Measurements from ENCODE around the gene SARDH. TPM values are rescaled to one million over a fixed set of nuclear protein-coding genes. Genes with fewer than 3 reads are reported as not detected.

SARDH gene
- total and polyA plus RNA-seq, 2 of the 8 experiments (the other 6 are each of a cell fraction or from before 2014, with no cell fraction given): 6.4 to 7.4 TPM

DNA sequence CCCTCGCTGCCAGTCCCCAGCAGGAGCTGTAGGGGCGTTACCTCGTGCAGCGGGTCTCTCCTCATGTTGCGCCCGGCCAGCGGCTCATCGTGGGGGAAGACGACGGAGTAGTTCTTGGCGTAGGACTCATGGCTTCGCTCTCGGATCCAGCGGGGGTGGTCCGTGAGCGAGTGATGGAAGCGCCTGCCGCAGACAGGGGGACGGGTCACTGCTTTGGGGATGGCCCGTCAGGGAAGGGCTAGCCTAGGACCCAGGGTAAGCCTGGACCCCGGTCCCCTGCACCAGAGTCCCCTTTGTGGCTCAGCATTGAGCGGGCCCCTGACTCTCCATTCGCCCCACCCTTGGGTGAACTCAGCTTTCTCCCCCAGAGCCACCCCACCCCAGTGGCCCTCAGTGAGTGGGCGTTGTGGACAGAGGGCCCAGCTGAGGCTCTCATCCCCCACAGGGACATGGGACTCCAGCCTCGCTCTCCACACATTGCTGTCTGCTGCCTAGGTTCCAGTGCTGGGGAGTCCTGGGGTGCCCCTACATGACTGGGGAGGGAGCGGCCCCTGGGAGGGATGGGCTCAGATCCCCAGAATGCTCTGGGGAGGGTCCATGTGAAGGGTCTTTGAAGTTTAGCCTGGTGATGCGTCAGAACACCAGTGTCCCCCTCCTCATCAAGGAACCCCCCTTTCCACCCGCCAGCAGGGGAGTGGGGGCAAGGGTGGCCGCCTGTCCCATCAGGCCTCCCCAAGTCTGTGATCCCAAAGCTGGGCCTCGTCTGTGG lies 29.7 kb downstream of the SARDH start (continued):
- TF ChIP-seq SUZ12 (IDR thresholded peaks at IDR 0.05; ENCODE audit: low read length): no peak
- TF ChIP-seq, protein P1, sequence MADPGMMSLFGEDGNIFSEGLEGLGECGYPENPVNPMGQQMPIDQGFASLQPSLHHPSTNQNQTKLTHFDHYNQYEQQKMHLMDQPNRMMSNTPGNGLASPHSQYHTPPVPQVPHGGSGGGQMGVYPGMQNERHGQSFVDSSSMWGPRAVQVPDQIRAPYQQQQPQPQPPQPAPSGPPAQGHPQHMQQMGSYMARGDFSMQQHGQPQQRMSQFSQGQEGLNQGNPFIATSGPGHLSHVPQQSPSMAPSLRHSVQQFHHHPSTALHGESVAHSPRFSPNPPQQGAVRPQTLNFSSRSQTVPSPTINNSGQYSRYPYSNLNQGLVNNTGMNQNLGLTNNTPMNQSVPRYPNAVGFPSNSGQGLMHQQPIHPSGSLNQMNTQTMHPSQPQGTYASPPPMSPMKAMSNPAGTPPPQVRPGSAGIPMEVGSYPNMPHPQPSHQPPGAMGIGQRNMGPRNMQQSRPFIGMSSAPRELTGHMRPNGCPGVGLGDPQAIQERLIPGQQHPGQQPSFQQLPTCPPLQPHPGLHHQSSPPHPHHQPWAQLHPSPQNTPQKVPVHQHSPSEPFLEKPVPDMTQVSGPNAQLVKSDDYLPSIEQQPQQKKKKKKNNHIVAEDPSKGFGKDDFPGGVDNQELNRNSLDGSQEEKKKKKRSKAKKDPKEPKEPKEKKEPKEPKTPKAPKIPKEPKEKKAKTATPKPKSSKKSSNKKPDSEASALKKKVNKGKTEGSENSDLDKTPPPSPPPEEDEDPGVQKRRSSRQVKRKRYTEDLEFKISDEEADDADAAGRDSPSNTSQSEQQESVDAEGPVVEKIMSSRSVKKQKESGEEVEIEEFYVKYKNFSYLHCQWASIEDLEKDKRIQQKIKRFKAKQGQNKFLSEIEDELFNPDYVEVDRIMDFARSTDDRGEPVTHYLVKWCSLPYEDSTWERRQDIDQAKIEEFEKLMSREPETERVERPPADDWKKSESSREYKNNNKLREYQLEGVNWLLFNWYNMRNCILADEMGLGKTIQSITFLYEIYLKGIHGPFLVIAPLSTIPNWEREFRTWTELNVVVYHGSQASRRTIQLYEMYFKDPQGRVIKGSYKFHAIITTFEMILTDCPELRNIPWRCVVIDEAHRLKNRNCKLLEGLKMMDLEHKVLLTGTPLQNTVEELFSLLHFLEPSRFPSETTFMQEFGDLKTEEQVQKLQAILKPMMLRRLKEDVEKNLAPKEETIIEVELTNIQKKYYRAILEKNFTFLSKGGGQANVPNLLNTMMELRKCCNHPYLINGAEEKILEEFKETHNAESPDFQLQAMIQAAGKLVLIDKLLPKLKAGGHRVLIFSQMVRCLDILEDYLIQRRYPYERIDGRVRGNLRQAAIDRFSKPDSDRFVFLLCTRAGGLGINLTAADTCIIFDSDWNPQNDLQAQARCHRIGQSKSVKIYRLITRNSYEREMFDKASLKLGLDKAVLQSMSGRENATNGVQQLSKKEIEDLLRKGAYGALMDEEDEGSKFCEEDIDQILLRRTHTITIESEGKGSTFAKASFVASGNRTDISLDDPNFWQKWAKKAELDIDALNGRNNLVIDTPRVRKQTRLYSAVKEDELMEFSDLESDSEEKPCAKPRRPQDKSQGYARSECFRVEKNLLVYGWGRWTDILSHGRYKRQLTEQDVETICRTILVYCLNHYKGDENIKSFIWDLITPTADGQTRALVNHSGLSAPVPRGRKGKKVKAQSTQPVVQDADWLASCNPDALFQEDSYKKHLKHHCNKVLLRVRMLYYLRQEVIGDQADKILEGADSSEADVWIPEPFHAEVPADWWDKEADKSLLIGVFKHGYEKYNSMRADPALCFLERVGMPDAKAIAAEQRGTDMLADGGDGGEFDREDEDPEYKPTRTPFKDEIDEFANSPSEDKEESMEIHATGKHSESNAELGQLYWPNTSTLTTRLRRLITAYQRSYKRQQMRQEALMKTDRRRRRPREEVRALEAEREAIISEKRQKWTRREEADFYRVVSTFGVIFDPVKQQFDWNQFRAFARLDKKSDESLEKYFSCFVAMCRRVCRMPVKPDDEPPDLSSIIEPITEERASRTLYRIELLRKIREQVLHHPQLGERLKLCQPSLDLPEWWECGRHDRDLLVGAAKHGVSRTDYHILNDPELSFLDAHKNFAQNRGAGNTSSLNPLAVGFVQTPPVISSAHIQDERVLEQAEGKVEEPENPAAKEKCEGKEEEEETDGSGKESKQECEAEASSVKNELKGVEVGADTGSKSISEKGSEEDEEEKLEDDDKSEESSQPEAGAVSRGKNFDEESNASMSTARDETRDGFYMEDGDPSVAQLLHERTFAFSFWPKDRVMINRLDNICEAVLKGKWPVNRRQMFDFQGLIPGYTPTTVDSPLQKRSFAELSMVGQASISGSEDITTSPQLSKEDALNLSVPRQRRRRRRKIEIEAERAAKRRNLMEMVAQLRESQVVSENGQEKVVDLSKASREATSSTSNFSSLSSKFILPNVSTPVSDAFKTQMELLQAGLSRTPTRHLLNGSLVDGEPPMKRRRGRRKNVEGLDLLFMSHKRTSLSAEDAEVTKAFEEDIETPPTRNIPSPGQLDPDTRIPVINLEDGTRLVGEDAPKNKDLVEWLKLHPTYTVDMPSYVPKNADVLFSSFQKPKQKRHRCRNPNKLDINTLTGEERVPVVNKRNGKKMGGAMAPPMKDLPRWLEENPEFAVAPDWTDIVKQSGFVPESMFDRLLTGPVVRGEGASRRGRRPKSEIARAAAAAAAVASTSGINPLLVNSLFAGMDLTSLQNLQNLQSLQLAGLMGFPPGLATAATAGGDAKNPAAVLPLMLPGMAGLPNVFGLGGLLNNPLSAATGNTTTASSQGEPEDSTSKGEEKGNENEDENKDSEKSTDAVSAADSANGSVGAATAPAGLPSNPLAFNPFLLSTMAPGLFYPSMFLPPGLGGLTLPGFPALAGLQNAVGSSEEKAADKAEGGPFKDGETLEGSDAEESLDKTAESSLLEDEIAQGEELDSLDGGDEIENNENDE (IDR thresholded peaks at IDR 0.05; ENCODE audit: insufficient replicate concordance, low read length): no peak
- TF ChIP-seq NRF1 (IDR thresholded peaks at IDR 0.05; ENCODE audit: low read depth, low read length): no peak
- TF ChIP-seq SAP30 (IDR thresholded peaks at IDR 0.05; ENCODE audit: insufficient read depth, insufficient replicate concordance, low read length): no peak
- TF ChIP-seq, protein P2, sequence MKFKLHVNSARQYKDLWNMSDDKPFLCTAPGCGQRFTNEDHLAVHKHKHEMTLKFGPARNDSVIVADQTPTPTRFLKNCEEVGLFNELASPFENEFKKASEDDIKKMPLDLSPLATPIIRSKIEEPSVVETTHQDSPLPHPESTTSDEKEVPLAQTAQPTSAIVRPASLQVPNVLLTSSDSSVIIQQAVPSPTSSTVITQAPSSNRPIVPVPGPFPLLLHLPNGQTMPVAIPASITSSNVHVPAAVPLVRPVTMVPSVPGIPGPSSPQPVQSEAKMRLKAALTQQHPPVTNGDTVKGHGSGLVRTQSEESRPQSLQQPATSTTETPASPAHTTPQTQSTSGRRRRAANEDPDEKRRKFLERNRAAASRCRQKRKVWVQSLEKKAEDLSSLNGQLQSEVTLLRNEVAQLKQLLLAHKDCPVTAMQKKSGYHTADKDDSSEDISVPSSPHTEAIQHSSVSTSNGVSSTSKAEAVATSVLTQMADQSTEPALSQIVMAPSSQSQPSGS (IDR thresholded peaks at IDR 0.05; ENCODE audit: low read length): no peak
- TF ChIP-seq TEAD4 (IDR thresholded peaks at IDR 0.05; ENCODE audit: low read depth, low read length): no peak
- no peak for TF ChIP-seq BACH1 (IDR thresholded peaks at IDR 0.05; ENCODE audit: low read length)
- no peak for TF ChIP-seq TAF7 (optimal IDR thresholded peaks at IDR 0.05; ENCODE audit: borderline replicate concordance, low read depth, low read length)
